ENCODE results near the gene VPS35.

The VPS35 gene

GRCh38 chr16:46732561-46732960, 43.6 kb upstream of the VPS35 start:
- H2BK120ac ChIP-seq (ENCODE audit: low read depth, low read length), result no peak overlapping the region
- H3K4ac ChIP-seq (ENCODE audit: low read depth in 1 of 2, low read length in 2 of 2), result no peak overlapping the region
- no peak overlapping the region for H3K9ac ChIP-seq (ENCODE audit: low read length)
- no peak overlapping the region for H2BK12ac ChIP-seq (ENCODE audit: low read length in 2 of 2)
- peaks cover 4% of the 10 kb centered on the region for H3K4me1 ChIP-seq (ENCODE audit: control insufficient read depth, insufficient read depth, low read depth, low read length)
- H3K79me1 ChIP-seq (replicated peaks; ENCODE audit: low read length, poor library complexity, severe bottlenecking), result no peaks in the 10 kb centered on the region
- H3K18ac ChIP-seq (ENCODE audit: low read depth in 1 of 2, low read length in 2 of 2), result no peak overlapping the region
- H2AFZ ChIP-seq (ENCODE audit: low read depth, low read length), result no peak overlapping the region
- WGBS, result 81% methylated on average over 4 of the region's 4 CpGs
- H3K36me3 ChIP-seq (ENCODE audit: control insufficient read depth in 1 of 2, insufficient read depth in 2 of 2, low read depth in 1 of 2, low read length in 2 of 2), result no peaks in the 10 kb centered on the region
- H4K91ac ChIP-seq (ENCODE audit: low read length), result no peak overlapping the region
- no peak overlapping the region for H3K4me2 ChIP-seq (ENCODE audit: low read length, poor library complexity, severe bottlenecking)
- peaks cover 6 to 20% of the 10 kb centered on the region in 2 experiments for H3K27me3 ChIP-seq (ENCODE audit: control insufficient read depth in 1 of 2, insufficient read depth in 1 of 2, low read length in 2 of 2)
- no peak overlapping the region for H3K23ac ChIP-seq (ENCODE audit: low read length in 2 of 2)
- no peak overlapping the region for H3K27ac ChIP-seq (ENCODE audit: low read length, poor library complexity, severe bottlenecking)
- no peak for DNase-seq
- H2BK5ac ChIP-seq (ENCODE audit: low read depth, low read length, poor library complexity, severe bottlenecking), result no peak overlapping the region
- no peak overlapping the region for H3K14ac ChIP-seq (ENCODE audit: low read length in 2 of 2)
- no peak overlapping the region for H4K8ac ChIP-seq (ENCODE audit: low read length)
- H2BK15ac ChIP-seq (ENCODE audit: low read depth, poor library complexity, severe bottlenecking), result no peak overlapping the region
- H2AK5ac ChIP-seq (ENCODE audit: low read length, severe bottlenecking), result no peak overlapping the region
- H3K4me3 ChIP-seq (ENCODE audit: insufficient read depth in 1 of 2, low read depth in 1 of 2, low read length in 2 of 2), result no peak overlapping the region
- no peaks in the 10 kb centered on the region for H3K9me3 ChIP-seq (ENCODE audit: control insufficient read depth, low read length)

DNA sequence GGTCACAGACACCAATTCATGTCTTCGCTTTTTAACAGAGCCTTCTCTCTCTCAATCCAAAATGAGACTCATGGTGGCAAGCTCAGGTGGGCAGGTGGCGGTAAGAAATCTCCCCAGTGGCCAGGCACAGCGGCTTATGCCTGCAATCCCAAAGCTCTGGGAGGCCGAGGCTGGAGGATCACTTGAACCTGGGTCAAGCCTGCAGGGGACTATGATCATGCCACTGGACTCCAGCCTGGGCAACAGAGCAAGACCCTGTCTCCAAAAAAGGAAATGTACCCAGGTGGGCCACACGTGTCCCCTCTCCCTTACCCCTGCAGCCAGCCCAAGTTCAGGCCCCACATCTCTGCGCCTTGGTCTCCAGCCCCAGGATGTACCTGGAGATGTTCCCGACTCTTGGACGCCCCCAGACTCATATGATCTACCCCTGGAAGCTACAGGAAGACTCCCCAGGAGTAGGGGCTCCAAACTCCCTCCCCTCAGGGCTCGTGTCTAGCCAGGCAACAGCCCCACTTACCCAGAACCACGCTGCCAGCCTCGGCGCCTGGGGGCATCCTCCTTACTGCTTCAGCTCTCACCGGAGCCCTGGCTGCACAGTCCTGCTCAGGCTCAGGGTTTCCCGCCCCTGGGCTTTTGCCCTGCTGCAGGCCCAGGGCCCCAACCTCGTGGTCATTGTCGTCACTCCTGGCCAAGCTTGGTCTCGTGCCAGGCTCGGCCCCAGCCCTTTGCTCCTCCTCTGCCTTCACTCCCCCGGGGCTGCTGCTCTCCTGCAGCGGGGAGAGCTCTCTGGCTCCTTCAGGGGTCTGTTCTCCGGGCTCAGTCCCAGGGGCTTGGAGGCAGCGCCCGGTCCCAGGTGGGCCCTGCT, 42.9 kb upstream of the VPS35 start:
- H2AFZ ChIP-seq (ENCODE audit: low read depth, low read length), result no peak overlapping the region
- no peak overlapping the region for H2BK5ac ChIP-seq (ENCODE audit: low read depth, low read length, poor library complexity, severe bottlenecking)
- no peak overlapping the region for H2BK120ac ChIP-seq (ENCODE audit: low read depth, low read length)
- 88% methylated on average over 23 of the region's 23 CpGs for WGBS
- no peak for DNase-seq
- no peak overlapping the region for H4K91ac ChIP-seq (ENCODE audit: low read length)
- no peak overlapping the region for H3K27ac ChIP-seq (ENCODE audit: low read length, poor library complexity, severe bottlenecking)
- peaks cover 4% of the 10 kb centered on the region for H3K4me1 ChIP-seq (ENCODE audit: control insufficient read depth, insufficient read depth, low read depth, low read length)
- H2BK15ac ChIP-seq (ENCODE audit: low read depth, poor library complexity, severe bottlenecking), result no peak overlapping the region
- H3K14ac ChIP-seq (ENCODE audit: low read length in 2 of 2), result no peak overlapping the region
- no peak overlapping the region for H4K8ac ChIP-seq (ENCODE audit: low read length)
- no peaks in the 10 kb centered on the region for H3K36me3 ChIP-seq (ENCODE audit: control insufficient read depth in 1 of 2, insufficient read depth in 2 of 2, low read depth in 1 of 2, low read length in 2 of 2)
- H3K4me2 ChIP-seq (ENCODE audit: low read length, poor library complexity, severe bottlenecking), result no peak overlapping the region
- H2AK5ac ChIP-seq (ENCODE audit: low read length, severe bottlenecking), result no peak overlapping the region
- H3K9ac ChIP-seq (ENCODE audit: low read length), result no peak overlapping the region
- no peaks in the 10 kb centered on the region for H3K79me1 ChIP-seq (replicated peaks; ENCODE audit: low read length, poor library complexity, severe bottlenecking)
- H3K4me3 ChIP-seq (ENCODE audit: insufficient read depth in 1 of 2, low read depth in 1 of 2, low read length in 2 of 2), result no peak overlapping the region
- no peaks in the 10 kb centered on the region for H3K9me3 ChIP-seq (ENCODE audit: control insufficient read depth, low read length)
- peaks cover 6 to 20% of the 10 kb centered on the region in 2 experiments for H3K27me3 ChIP-seq (ENCODE audit: control insufficient read depth in 1 of 2, insufficient read depth in 1 of 2, low read length in 2 of 2)
- H3K23ac ChIP-seq (ENCODE audit: low read length in 2 of 2), result no peak overlapping the region
- no peak overlapping the region for H2BK12ac ChIP-seq (ENCODE audit: low read length in 2 of 2)
- H3K4ac ChIP-seq (ENCODE audit: low read depth in 1 of 2, low read length in 2 of 2), result no peak overlapping the region
- no peak overlapping the region for H3K18ac ChIP-seq (ENCODE audit: low read depth in 1 of 2, low read length in 2 of 2)

GRCh38 chr16:46730801-46731690, 42.1 kb upstream of the VPS35 start:
- 83% methylated on average over 16 of the region's 17 CpGs for WGBS

DNA sequence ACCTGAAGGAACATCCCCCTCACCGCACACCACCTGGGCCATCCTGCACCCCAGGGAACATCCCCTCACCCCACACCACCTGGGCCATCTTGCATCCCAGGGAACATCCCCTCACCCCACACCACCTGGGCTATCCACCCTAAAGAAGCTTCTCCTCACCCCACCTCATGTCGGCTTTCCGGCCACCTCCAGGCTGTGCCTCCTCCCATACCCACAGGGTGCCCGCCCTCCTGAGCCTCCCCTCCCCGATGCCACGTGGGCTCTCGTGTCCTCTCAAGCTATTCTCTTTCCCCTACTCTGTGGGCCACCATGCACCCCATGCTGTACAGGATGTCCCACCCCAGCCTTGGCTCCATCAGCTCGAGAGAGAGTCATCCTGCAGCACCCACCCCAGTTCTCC, 41.1 kb upstream of the VPS35 start:
- no peak overlapping the region for H2BK120ac ChIP-seq (ENCODE audit: low read depth, low read length)
- no peak overlapping the region for H2BK5ac ChIP-seq (ENCODE audit: low read depth, low read length, poor library complexity, severe bottlenecking)
- DNase-seq, result no peak
- WGBS, result 96% methylated on average over 8 of the region's 8 CpGs
- peaks cover 6 to 20% of the 10 kb centered on the region in 2 experiments for H3K27me3 ChIP-seq (ENCODE audit: control insufficient read depth in 1 of 2, insufficient read depth in 1 of 2, low read length in 2 of 2)
- H3K18ac ChIP-seq (ENCODE audit: low read depth in 1 of 2, low read length in 2 of 2), result no peak overlapping the region
- no peaks in the 10 kb centered on the region for H3K4me1 ChIP-seq (ENCODE audit: control insufficient read depth, insufficient read depth, low read depth, low read length)
- no peak overlapping the region for H4K91ac ChIP-seq (ENCODE audit: low read length)
- H3K36me3 ChIP-seq (ENCODE audit: control insufficient read depth in 1 of 2, insufficient read depth in 2 of 2, low read depth in 1 of 2, low read length in 2 of 2), result no peaks in the 10 kb centered on the region
- H3K27ac ChIP-seq (ENCODE audit: low read length, poor library complexity, severe bottlenecking), result no peak overlapping the region
- H3K4ac ChIP-seq (ENCODE audit: low read depth in 1 of 2, low read length in 2 of 2), result no peak overlapping the region
- H3K9ac ChIP-seq (ENCODE audit: low read length), result no peak overlapping the region
- H3K79me1 ChIP-seq (replicated peaks; ENCODE audit: low read length, poor library complexity, severe bottlenecking), result no peaks in the 10 kb centered on the region
- peaks cover 5% of the 10 kb centered on the region for H3K9me3 ChIP-seq (ENCODE audit: control insufficient read depth, low read length)
- H3K4me3 ChIP-seq (ENCODE audit: insufficient read depth in 1 of 2, low read depth in 1 of 2, low read length in 2 of 2), result no peak overlapping the region
- no peak overlapping the region for H2BK15ac ChIP-seq (ENCODE audit: low read depth, poor library complexity, severe bottlenecking)
- H3K23ac ChIP-seq (ENCODE audit: low read length in 2 of 2), result no peak overlapping the region
- H3K4me2 ChIP-seq (ENCODE audit: low read length, poor library complexity, severe bottlenecking), result no peak overlapping the region
- no peak overlapping the region for H3K14ac ChIP-seq (ENCODE audit: low read length in 2 of 2)
- no peak overlapping the region for H2BK12ac ChIP-seq (ENCODE audit: low read length in 2 of 2)
- no peak overlapping the region for H2AK5ac ChIP-seq (ENCODE audit: low read length, severe bottlenecking)
- H2AFZ ChIP-seq (ENCODE audit: low read depth, low read length), result no peak overlapping the region
- H4K8ac ChIP-seq (ENCODE audit: low read length), result no peak overlapping the region

More at GRCh38 chr16:46730801-46731690, 42.1 kb upstream of the VPS35 start:
- H2AFZ ChIP-seq (ENCODE audit: low read depth, low read length), result no peak overlapping the region
- no peak overlapping the region for H2AK5ac ChIP-seq (ENCODE audit: low read length, severe bottlenecking)
- no peak overlapping the region for H2BK120ac ChIP-seq (ENCODE audit: low read depth, low read length)
- H3K4me3 ChIP-seq (ENCODE audit: insufficient read depth in 1 of 2, low read depth in 1 of 2, low read length in 2 of 2), result no peak overlapping the region
- peaks cover 6 to 20% of the 10 kb centered on the region in 2 experiments for H3K27me3 ChIP-seq (ENCODE audit: control insufficient read depth in 1 of 2, insufficient read depth in 1 of 2, low read length in 2 of 2)
- no peak overlapping the region for H3K23ac ChIP-seq (ENCODE audit: low read length in 2 of 2)
- H3K14ac ChIP-seq (ENCODE audit: low read length in 2 of 2), result no peak overlapping the region
- no peaks in the 10 kb centered on the region for H3K9me3 ChIP-seq (ENCODE audit: control insufficient read depth, low read length)
- H3K4me1 ChIP-seq (ENCODE audit: control insufficient read depth, insufficient read depth, low read depth, low read length), result no peaks in the 10 kb centered on the region
- no peak overlapping the region for H3K27ac ChIP-seq (ENCODE audit: low read length, poor library complexity, severe bottlenecking)
- H3K36me3 ChIP-seq (ENCODE audit: control insufficient read depth in 1 of 2, insufficient read depth in 2 of 2, low read depth in 1 of 2, low read length in 2 of 2), result no peaks in the 10 kb centered on the region
- no peak overlapping the region for H2BK15ac ChIP-seq (ENCODE audit: low read depth, poor library complexity, severe bottlenecking)
- no peak overlapping the region for H2BK5ac ChIP-seq (ENCODE audit: low read depth, low read length, poor library complexity, severe bottlenecking)
- no peak overlapping the region for H3K18ac ChIP-seq (ENCODE audit: low read depth in 1 of 2, low read length in 2 of 2)
- DNase-seq, result no peak
- H3K4me2 ChIP-seq (ENCODE audit: low read length, poor library complexity, severe bottlenecking), result no peak overlapping the region
- H4K8ac ChIP-seq (ENCODE audit: low read length), result no peak overlapping the region
- no peak overlapping the region for H4K91ac ChIP-seq (ENCODE audit: low read length)
- H3K9ac ChIP-seq (ENCODE audit: low read length), result no peak overlapping the region
- H3K4ac ChIP-seq (ENCODE audit: low read depth in 1 of 2, low read length in 2 of 2), result no peak overlapping the region
- H3K79me1 ChIP-seq (replicated peaks; ENCODE audit: low read length, poor library complexity, severe bottlenecking), result no peaks in the 10 kb centered on the region
- no peak overlapping the region for H2BK12ac ChIP-seq (ENCODE audit: low read length in 2 of 2)
